ENCODE results near the gene WTIP.
A peak's percentile ranks its signal among the peaks of the same experiment; 100 is the strongest.
"Not testable (repeated sequence)": the region's sequence is repeated elsewhere in the genome, so short reads cannot be mapped to it uniquely, and the experiment has no call there.

Gene WTIP

DNA sequence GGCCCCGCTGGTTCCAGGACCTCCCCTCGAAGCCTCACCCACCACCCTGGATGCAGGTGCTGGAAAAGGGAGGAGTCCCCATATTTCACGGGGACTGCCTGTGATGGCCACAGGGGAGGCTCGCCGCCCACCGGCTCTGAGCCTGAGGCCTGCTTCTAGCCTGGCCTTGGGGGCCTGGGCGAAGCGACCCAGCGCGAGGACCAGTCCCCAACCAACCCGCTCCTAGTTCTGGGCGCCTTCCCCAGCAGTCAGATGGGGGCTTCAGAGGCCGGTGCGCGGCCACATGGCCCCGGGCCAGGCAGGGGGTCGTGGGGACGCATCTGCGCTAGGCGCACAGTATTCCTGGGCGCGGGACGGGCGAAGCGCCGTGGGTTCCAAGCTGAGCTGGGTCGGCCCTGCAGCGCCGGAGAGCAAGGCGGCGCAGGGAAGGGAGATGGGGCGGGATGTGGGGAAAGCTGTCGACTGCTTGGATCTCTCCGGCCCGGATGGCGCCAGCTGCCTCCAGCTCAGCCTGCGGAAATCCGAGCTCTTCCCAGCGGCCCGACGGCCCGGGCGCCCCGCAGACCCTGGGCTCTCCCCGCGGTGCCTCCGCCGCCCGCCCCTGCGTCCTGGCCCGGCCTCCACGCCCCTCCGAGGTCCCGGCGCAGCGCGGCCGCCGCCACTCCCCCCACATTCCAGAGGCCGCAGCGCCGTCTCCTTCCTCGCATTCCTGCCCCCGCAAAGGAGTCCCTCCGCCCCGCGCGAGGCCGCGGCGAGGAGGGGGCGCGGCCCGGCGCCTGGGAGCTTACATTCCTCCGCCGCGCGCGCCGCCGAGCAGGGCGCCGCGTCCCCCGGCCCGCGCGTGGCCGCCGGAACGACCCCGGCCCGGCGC lies at the start of gene WTIP:
Gene WTIP (plus strand): TSS at position 788 of the 871 bp plus-strand sequence. CDS start 217 bp downstream, outside the sequence.
- no peak for DNase-seq

- DNase-seq, result no peak
Observed at GRCh38 chr19:34432797-34433196, 48.8 kb upstream of the WTIP start.

DNA sequence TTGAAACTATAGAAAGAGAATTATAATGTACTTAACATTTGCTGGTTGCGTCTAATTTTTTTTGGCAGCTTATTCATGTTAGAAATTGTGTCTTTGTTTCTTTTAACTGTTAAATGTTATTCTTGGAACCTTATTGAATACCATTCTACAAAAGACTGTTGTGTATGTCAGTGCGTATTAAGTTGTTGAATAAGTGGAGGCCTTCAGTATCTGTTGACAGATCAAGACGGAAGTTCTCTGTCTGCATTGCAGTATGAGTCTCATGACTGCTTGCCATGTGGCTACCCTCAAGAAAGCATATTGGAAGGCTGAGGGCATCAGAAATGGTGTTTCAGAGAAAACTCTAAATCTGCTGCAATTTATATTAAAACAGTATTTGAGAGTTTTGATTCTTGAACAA lies 44.8 kb upstream of the WTIP start:
- DNase-seq, result no peak

GRCh38 chr19:34448191-34448590 lies 33.4 kb upstream of the WTIP start:
- no peak for DNase-seq

- DNase-seq, result no peak
Observed at GRCh38 chr19:34452723-34453122, 28.8 kb upstream of the WTIP start.

GRCh38 chr19:34454091-34454490 lies 27.5 kb upstream of the WTIP start:
- DNase-seq, result no peak

DNA sequence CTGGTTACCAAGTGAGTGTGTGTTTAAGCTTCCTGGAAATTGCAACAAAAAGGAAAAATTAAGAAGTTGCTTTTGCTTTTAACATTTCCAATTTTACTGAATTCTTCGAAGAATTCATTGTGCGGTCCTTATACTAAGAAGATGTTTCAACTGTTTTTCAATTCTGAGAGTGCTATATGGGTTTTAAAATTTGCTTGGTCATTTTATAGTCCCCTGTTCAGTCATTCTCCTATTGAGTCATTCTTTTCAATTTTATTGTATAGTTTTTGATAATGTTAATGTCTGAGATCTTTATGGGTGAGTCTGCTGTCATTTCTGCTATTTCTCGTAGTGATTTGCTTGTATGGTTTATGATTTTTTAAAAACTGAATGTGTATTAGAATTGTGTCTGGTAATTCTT lies 26.9 kb upstream of the WTIP start:
- DNase-seq, result no peak

GRCh38 chr19:34455783-34456480 lies 25.6 kb upstream of the WTIP start:
- not testable (repeated sequence) for DNase-seq

DNA sequence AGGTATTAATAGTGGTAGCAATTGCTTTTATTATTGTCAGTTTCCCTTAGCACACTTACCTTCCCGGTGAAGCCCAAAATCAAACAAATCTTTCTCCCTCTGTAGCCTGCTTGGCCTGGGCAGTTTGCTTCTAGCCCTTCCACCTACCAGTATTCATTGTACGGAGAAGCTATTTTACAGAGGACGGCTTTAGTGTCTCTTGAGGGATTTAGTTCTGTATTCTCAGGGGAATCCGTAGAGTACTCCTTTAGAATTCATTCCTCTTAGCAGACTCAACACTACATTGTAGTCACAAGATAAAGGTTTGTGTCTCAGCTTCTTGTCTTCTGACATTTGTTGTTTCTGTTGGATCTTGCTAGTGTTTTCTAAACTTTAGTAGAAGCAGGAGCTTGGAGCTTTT lies 24.1 kb upstream of the WTIP start:
- DNase-seq, result no peak

DNA sequence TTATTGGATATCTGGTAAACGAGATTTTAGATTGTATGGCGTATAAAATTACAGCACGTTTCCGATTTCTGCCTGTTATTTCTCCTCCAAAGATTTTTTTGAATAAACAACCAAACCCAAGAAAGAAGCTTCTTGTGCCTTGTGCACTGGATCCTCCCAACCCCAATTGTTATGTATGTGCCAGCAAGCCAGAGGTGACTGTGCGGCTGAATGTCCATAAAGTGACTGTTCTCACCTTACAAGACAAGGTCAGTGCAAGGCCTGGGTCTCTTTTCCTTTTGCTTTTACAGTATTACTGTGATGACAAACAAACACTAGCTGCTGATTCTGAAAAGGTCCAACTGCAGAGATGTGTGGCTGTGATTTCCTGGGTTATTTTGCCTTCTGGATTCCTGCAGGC lies 22.9 kb upstream of the WTIP start:
- no peak for DNase-seq

DNA sequence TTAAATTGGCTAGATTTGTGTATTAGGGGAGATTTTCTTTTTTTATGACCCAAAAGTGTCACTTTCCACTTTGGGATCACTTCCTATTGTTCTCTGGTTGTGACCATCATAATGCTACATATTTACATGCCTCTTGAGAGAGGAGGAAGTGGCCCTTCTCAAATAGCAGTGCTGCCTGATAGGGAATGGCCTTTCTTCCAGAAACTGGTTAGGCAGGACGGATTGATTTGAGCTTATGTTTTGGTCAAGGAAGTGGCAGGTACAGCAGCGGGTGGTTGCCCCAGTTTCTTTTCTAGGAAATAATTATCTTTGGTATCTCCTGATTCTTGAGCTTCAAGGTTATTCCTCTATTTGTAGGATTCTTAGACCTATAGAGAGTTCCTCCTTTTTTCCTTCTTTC lies 21.9 kb upstream of the WTIP start:
- DNase-seq, result no peak

DNA sequence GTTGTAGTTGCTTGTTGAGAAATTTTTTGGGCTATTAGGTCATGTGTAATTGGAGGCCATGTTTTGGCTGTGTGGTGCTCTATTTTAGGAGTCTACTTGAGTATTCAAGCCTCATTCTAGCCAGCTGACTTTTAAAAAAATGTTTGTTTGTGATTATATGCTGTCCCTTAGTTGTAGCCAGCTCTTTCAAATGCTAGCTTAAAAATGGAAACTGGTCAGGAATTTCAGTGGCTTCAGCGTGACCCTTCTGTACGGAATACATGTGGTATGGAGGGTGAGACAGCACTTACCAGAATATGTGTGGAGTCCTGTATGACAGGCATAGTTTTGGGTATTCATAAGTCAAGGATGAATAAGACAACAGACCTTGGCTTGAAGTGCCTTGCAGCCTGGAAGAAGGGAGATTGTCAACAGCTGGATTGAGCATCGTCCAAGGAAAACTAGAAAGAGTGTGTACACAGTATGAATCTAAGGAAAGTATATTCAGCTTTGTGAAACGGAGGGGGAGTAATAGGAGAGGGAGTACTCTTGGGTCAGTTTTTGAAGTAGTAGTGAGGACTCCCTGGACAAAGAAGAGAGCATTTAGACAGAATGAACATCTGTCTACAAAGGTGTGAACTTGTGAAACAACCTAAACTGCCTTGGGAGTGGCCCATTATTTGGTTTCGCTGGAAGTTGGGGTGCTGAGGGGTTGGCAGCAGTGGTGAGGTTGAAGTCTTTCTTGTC lies 20.0 kb upstream of the WTIP start:
- no peak for DNase-seq

- not testable (repeated sequence) for DNase-seq
Observed at GRCh38 chr19:34464785-34465184, 16.8 kb upstream of the WTIP start.

DNA sequence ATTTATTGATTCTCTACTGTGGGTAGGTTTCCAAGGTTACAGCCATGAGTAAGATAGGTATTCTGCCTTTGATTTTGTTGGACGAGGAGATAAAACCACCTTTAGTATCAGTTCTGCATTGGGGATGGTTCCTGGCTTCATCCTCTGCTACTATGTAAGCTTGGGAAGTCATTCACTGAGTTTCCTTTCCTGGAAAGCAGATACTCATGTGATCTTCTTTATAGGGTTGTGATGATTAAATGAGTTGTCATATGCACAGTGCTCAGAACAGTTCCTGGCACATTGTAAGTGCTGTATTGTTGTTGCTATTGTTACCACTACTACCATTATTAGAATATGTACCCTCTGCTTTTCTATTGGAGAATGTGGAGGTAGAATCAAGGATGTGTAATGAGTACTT lies 13.1 kb upstream of the WTIP start:
- no peak for DNase-seq

DNA sequence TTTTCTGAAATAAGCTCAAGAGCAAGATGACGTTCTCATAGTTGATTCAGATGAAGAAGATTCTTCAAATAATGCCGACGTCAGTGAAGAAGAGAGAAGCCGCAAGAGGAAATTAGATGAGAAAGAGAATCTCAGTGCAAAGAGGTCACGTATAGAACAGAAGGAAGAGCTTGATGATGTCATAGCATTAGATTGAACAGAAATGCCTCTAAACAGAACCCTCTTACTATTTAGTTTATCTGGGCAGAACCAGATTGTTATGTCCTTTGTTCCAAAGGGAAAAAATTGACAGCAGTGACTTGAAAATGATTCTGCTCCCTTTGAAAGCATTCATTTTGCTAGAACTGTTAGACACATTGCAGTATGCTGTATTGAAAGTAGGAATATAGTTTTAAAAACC lies 12.5 kb upstream of the WTIP start:
- not testable (repeated sequence) for DNase-seq

DNA sequence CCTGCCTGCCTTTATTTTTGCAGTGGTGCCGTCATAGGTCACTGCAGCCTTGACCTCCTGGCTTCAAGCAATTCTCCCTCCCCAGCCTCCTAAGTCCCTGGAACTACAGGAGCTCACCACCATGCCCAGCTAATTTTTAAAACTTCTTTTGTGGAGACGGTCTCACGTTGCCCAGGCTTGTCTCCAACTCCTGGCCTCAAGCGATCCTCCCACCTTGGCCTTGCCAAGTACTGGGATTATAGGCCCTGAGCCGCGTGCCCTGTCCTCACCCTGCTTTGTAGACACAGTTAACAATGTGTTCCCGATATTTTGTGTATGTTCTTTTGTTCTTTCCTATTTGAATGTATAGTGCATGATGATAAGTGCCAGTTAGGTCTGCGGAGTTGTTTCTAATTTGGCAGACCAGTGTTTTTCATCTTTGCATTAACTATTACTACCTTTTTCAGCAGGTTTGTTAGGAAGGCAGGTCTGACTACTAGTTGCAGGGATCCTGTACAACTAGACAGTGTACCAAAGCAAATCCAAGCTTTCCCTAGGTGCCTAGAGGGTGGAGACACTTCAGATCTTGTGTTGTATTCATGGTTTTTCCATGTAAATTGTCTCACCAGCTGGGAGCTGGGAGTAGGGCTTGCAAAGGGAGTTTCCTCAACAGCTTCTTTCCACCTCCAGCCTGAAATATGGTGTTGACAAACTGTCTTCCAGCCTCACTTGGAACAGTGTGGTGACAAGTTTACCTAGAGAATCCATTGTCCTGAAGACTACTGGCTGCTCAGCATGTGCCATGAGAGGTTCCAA lies 9.5 kb upstream of the WTIP start:
- no peak for DNase-seq

GRCh38 chr19:34474233-34474989 lies 7.1 kb upstream of the WTIP start:
- DNase-seq, result peak; percentile 23

DNA sequence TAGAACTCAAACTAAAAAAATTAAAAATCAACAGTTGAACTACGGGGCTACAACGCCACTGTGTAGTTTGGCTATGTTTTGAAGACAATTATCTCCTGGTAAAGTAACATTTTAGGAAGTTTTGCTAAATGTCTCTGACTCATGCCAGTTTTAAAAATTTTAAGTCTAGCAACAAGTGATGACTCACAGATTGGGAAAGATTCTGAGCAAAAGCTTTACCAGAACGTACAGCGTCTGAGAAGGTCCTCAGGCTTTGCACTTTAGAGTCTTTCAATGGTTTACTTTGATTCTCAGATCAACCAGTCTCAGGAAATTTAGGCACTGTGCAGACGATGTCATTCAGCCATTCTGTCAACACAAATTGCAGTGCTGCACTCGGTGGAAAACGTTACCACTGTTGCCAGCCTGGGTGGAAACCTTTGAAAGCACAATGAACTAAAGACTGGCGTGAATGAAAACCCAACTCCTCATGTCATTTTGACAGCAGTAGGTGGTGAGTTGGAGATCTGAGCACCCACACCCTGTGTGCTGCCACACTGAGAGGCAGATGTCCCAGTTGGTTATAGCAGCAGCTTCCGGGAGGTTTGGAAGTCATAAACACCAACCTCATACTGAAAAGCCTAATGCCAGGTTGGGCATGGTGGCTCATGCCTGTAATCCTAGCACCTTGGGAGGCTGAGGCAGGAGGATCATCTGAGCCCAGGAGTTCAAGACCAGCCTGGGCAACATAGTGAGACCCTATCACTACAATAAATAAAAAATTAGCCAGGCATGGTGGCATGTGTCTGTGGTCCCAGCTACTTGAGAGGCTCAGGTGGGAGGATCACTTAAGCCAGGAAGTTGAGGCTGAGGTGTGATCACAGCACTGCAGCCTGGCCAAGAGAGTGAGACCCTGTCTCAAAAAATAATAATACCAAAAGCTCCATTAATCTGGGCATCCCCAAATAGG lies 6.3 kb upstream of the WTIP start:
- DNase-seq, result no peak

GRCh38 chr19:34475975-34476594 lies 5.5 kb upstream of the WTIP start:
- DNase-seq, result no peak

- not testable (repeated sequence) for DNase-seq
Observed at GRCh38 chr19:34478496-34478895, 3.1 kb upstream of the WTIP start.
